Putamen (tissue), 1 donor: ENCODE measurements around the gene EPHA3.

Experiments used
- DNase-seq: peaks from one replicate; pipeline ENCODE4 v3.0.0-alpha.2; 2016; ENCODE audit warnings: low spot score

EPHA3 gene

DNA sequence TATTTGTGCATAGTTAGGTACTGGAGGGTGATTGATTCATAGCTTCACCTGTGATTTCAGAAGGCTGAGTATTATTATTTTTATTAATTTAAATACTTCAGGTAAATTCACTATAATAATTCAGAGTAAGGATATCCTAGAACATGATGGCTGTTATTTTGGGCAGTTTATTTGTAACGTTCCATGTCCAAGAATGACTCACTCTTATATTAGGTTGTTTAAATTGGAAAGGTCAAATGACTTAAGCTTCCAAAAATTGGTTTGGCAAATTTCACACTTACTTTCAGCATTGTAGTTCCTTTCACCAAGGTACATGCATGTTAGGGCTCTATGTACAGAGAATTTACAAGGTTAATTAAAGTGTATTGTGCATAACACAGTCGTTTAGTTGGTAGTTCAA is 120.2 kb downstream of the EPHA3 start:
- DNase-seq = no peak

DNA sequence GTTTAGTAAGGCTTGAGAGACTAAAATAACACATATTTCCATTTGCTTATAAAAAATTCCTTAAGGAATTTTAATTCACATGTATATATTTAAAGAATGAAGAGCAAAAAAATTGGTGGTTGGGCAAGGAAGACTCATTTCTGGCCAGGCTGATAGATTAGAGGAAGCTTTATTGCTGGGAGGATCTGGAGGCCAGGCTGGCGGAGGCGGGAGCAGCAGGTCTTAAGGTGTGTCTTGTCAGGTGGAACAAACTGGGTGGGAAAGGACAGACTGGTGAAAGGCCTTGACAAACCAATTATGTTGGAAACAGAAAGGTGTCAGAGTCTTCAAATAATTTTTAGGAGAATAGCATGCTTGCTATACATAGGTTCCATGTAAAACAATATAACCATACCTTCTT is 124.7 kb downstream of the EPHA3 start:
- no peak for DNase-seq

DNA sequence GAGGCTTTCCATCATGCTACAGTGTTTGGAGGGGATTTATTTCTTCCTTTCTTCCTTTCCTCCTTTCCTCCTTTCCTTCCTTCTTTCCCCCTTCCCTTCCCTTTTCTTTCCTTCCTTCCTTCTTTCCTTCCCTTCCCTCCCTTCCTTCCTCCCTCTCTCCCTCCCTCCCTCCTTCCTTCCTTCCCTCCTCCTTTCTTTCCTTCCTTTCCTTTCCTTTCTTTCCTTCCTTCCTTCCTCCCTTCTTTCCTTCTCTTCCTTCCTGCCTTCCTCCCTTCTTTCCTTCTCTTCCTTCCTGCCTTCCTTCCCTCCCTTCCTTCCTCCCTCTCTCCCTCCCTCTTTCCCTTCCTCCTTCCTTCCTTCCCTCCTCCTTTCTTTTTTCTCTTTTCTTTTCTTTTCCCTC is 127.2 kb downstream of the EPHA3 start:
- no peak for DNase-seq

DNA sequence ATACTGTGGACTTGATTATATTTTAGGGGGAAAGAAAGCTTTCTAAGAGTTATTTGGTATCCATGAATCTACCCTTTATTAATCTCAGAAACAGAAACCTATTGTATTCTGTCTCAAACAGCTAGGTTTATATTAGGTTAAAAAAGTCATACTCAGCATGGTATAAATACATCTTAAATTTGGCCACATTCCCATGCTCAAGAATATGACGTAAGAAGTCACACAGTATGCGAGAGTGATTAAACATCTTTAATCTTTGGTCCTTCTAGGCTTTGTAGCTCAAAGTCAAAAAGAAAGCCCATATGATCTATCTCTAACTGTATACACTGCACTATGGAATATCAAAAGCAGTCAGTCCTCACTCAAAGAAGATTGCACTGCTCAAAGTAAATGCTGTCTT is 131.4 kb downstream of the EPHA3 start:
- DNase-seq = no peak

DNA sequence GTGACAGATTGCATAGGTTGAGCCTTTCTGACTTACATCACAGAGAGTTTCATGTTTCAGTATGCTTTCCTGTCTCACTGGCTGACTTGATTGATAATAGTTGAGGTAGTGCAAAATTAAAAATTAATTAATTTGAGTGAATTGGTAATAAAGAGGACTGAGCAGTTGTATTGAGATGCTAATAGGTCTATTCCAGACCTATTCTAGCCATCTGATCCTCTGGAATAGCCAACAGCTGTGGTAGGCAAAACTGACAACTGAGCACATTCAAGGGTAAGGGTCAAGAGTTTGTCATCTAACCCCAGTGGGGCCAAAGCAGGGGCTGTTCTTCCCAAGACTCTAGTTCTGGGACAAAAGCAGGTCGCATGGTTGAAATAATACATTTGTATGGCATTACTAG is 132.4 kb downstream of the EPHA3 start:
- no peak for DNase-seq

DNA sequence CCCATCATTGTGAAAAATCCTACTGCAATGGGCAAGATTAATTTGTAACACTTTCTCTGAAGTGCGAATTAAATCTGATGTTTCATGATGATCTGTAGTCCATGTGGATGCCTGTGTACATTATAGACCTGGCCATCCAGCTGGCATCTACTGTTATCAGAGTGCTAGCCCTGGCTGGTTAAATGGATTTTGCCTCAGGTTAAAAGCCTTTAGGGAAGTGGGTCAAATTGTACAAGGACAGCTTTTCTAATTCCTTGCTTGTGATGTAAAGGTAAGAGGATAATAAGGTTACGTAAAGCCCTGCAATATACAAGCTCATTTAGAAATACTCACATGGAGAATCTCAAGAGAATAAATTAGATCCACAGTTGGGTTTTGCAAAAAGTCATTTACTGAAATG is 138.2 kb downstream of the EPHA3 start:
- no peak for DNase-seq

DNA sequence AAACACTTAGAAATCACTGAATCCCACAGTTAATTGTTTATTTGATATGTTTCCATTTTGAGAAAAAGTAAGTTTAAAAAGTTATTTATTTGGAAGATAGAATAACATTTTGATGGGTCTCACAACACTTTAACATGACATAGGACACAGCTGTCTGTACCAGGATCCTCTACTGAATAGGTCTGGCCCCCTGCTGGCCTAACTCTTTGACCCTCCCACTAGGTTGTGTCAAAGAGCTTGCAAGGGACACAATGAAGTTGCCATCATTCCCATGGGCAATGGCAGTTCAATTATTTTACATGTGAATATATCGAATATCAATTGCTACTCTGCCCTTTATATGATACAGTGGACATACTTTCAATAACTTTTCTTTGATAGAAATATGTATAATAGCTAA is 138.9 kb downstream of the EPHA3 start:
- no peak for DNase-seq

DNA sequence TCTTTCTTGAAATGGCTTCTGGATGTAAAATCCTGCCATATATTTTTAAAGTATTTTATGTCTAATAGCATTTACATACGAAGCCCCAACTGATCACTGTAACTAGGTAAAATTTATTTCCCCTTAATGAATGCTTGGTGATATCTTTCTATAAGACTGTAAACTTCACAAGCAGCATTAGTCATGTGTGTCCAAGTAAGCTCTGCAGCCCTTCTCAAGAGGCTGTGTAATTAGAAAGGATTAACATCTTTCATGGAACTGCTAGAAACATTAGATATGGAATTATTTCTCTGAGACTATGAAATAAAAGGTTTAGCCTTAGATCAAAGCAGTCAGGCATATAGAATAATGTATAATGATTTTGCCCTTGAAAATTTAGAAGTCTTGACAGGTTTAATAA is 143.3 kb downstream of the EPHA3 start:
- DNase-seq = no peak

DNA sequence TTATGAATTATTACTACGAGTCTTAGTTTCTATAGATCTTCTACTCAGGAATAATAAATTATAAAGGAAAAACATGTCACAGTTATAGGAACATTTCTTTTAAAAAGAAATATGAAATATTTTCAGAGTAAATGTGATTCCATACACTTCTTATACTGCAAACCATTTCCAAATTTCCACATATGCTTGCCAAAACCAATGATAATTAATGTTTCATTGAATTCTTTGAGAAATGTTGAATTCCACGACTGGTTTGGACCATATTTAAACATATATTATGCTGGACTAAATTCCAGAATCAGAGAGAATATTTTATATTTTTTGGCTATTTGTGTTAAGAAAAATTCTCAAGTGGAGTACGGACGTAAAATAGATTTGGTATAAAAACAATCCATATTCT is 144.6 kb downstream of the EPHA3 start:
- no peak for DNase-seq

DNA sequence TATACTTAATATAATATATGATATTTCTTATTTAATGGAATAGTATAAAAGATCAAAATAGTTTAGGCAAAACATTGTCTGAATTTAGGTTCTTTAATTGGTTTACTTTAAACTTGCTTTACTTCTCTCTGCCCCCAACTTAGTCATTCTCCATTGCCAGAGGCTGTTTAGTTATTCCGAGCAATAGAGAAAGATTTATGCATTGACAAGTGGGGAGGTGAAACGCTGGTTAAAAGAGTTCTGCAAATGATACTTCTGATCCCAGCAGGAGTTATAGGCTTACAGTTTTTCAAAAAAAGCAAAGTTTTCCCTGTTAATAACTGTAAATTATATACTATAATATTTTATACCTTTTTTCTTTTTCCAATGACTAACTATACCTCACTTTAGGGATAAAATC is 145.4 kb downstream of the EPHA3 start:
- no peak for DNase-seq

DNA sequence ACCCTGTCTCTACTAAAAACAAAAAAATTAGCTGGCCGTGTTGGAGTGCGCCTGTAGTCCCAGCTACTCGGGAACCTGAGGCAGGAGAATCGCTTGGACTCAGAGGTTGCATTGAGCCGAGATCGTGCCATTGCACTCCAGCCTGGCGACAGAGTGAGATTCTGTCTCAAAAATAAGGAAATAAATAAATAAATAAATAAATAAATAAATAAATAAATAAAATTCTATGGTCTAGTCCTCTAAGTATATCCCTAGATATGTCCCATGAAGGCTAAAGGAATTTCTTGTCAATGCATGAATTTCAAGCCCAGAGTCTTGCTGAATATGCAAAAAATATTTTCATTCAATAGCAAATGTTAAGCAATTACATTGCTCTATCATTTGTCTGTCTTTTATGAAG is 149.0 kb downstream of the EPHA3 start:
- DNase-seq = no peak

DNA sequence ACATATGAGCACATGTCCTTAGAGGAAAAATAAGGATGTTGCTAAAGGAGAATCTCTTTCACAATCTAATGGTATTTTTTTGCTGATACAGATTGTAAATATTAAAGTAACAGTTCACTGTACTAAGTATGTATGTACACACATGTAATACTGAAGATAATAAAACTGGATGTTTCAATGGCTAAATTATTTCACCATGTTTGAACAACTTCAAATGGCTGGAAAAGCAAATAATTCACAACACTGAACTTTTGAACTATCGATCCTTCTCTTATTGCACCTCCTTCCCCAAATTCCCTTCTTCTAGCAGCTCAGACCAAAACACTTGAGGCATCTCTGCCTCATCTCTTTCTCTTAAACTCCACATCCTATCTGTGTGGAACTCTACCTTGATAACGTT is 149.5 kb downstream of the EPHA3 start:
- no peak for DNase-seq

DNA sequence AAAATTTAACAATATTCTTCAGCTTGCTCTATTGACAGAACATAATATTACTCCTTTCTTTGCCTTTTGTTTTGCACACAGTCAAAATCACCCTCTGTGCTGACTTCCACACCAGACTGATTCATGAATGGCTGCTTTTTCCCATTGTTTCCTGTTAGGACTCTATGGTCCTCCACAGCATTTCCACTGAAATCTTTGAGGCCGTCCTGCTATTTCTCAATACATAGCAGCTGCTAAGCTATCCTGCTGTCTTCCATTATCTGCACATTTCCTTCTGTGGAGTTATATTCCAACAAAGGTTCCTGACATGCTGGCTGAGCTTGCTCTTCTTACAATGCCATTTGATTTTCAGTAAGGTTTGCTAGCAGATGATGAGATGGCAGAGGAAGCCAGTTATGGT is 153.3 kb downstream of the EPHA3 start:
- no peak for DNase-seq

DNA sequence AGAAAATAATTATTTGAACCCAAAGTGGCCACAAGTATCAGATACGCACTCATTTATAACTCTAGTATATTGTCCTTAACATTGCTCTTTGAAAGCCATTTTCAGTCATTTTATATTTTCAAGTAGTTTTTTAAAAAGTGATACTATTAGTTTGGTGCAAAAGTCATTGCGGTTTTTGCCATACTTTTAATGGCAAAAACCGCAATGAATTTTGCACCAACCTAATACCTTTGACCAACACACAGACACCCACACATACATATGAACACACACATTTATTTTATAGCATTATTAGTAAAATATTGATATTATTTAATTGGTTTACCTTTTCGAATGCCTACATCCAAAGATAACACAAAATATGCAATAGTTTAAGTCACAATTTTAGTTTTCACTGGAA is 154.3 kb downstream of the EPHA3 start:
- DNase-seq = no peak

DNA sequence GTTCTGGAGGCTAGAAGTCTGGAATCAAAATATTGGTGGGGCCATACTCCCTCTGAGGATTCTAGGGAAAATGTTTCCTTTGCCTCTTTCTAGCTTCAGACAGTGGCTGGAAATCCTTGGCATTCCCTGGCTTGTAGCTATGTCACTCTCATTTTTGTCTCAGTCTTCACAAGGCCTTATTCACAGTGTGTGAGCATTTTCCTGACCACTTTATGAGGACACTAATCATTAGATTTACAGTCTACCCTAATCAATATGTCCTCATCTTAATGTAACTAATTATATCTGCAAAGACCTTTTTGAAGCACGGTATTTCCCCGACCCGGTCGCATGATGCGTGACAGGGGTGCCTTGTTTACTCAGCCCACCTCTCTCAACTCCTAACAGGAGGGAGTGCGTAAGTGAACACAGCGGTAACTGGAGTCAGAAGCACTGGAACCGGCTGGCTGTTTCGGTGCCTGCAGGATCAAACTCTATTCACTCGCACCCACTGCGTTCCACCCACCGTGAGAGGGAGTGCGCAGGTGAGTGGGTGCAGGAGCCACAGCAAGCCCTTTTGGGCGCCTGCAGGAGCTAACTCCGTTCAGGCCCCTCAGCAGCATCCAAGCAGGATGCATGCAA is 155.0 kb downstream of the EPHA3 start:
- DNase-seq = peak; percentile 13

DNA sequence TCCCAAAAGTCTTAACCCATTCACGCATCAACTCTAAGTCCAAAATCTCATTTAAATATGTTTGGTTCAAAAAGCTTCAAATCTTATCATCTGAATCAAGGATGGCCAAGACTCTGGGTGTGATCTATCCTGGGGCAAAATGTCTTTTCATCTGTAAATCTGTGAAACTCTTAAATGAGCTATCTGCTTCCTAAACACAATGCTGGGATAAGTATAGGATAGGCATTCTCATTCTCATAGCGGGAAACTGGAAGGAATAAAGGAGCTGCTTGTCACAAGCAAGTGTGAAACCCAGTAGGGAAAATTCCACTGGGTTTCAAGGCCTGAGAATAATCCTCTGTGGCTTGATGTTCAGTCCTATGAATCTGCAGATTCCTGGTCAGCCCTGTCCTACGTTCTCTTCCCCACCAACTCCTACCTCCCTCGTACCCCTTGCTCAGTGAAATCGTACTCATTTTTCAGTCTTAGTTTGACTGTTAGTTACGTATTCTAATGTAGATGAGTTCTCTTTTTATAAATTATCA is 156.7 kb downstream of the EPHA3 start:
- no peak for DNase-seq

DNA sequence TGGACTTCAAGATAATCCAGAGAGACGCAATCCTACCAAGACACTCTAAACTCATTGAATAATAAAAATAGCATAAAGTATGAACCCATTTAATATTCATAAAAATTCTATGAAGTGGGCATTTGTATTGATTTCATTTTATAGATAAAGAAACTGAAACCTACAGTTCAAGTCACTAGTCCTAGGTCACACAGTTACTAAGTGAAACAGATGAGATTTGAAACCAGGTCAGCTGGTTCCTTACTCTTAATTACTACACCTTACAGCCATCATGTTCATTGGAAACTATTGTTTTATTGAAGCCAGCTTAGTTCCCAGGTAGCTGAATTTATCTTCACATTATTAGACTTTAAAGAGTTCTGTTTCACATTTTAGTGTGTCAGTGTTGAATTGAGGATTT is 158.7 kb downstream of the EPHA3 start:
- DNase-seq = no peak

DNA sequence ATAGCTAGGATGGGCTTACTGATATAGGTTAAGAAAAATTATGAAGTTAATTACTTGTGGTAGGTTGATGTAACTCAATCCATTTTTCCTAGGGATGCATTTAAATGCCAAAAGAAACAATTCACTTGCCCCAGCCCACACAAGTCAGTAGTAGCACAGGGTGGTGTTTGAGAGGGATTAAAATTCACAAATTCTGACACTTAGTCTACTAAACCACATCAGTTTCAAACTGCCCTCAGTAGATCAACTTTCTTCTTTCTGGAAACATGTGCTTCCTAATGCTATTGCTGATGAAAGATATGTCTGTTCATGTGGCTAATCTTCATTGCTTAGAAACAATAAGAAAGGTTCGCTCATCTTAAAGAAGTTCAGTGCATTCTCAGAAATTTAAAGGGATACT is 160.6 kb downstream of the EPHA3 start:
- DNase-seq = no peak

DNA sequence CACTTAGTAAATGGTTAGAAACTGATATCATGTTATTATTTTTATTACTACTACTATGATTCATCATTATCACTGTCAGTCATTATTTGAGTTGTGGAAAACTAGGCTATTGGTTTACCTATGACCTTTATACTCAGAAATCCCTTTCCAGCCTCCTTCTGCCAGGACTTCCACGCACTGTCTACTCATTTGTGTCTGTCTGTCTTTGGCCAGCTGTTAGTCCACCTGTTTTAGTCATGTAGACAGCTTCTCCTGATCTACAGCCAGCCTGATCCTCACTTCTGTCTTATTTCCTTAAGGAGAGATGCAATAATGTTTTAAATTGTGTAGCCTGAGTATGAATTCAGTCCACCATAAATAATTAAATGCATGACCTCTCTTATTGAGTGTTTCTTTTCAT is 162.8 kb downstream of the EPHA3 start:
- DNase-seq = no peak

DNA sequence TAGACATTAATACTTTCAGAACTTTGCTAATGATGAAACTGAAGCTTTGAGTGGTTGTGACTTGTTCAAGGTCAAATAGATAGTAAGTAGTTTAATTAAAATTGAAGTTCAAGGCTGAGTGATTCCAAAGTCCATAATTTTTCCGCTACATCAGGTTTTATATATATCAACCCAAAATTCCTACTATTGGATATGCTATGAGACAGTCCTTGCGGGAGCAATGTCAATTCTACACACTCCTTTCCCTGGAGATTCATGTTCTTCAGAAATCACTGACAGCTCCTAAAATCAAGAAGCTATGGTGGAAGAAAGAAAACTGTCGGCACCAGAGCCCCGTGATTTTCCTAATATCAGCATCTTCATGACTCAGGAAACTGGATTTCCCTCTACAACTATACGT is 167.6 kb downstream of the EPHA3 start:
- DNase-seq = no peak

DNA sequence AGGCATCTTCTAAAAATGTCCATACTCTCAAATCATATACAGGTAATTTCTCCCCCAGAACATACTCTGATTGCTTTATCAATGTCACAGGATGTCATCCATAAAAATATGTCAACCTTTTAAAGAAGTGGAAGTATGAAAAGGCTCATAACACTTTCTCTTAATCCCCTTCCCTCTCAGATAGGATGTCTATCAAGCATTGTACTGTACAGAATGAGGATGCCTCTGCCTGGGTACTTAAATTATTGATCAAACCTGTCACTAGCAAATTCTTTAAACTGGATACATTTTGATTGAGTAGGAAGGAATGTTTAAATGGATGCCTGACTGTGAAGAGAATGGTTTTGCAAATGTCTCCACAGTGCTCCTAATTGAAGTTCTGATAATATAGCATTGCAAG is 168.7 kb downstream of the EPHA3 start:
- DNase-seq = no peak

DNA sequence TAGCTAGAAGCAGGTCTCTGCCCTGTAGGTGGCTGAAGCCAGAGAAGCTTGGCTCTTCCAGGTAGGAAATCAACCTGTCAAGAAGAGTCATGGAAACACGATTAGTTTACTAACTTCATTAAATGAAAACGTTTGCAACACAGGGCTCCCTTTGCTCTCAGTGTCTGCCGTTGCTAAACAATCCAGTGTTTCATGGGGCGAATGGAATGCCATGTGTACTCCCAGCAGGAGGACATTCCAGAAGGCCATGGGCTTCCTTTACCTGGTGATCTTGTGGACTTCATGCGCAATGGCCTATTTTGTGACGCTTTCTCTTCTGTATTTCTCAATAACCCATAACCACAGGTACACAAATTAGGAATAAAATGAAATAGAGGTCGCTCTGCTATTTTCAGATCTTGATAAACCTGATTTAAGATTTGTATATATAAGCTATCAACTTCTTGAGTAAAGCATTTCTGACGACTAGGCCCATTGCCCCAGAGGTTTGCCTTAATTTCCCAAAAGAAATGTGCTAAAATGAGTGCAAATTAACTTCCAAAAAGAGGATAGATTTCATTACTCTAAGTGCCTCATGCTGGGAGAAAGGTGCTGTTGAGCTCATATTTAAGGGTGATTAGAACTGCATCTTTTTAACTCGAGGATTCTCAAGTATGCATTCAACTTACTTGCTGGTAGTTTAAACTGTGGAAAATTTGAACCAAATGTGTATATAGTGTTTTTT is 171.0 kb downstream of the EPHA3 start:
- no peak for DNase-seq

DNA sequence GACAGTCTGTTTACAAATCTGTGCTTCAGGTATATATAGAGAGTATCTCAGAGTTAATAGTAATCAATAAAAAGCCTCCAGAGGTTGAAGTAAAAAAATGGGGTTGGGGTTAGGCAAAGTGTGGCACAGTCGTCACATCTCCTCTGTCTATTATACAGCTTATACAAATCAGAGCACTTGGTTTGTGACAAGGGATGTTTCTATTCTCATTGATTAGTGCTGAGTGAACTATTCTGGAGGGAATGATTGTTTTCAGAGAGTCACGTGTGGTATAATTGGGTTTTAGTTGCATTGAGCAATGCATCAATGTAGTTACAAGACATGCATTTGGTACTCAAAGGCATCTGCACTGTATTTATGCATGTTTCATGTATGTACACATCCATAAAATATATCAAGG is 172.9 kb downstream of the EPHA3 start:
- no peak for DNase-seq

DNA sequence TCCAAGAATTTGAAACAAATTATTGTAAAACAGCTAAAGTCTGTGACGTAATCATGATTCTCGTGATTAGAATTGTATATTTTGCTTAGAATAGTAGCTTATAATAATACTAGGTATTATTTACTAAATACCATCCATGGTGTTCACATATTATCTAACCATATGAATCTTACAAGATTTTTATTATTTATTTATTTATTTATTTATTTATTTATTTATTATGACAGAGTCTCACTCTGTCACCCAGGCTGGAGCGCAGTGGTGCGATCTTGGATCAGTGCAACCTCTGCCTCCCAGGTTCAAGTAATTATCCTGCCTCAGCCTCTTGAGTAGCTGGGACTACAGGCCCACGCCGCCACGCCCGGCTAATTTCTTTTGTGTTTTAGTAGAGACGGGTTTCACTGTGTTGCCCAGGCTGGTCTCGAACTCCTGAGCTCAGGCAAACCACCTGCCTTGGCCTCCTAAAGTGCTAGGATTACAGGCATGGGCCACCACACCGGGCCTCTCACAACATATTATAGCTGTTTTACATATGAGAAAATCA is 173.5 kb downstream of the EPHA3 start:
- DNase-seq = no peak
